Measurements from ENCODE around the gene SET.
"Not testable (repeated sequence)": the region's sequence is repeated elsewhere in the genome, so short reads cannot be mapped to it uniquely, and the experiment has no call there.

Gene SET

GRCh38 chr9:128688501-128689292 lies at the start of gene SET:
TSS of gene SET (plus strand) at chr9:128689222. CDS start at chr9:128689583, 361 bp downstream.
- DNase-seq: peak; percentile 96

GRCh38 chr9:128640603-128641002 lies 48.4 kb upstream of the SET start:
- no peak for DNase-seq

- DNase-seq: no peak
These were observed 46.3 kb upstream of the SET start for GRCh38 chr9:128642675-128643245.

- peak; percentile 38 for DNase-seq
These were observed 45.3 kb upstream of the SET start for GRCh38 chr9:128643519-128644300.

- DNase-seq: peak; percentile 58
These were observed 40.8 kb upstream of the SET start for GRCh38 chr9:128648206-128648605.

GRCh38 chr9:128651798-128652197 lies 37.2 kb upstream of the SET start:
- DNase-seq: no peak

- DNase-seq: no peak
These were observed 35.1 kb upstream of the SET start for GRCh38 chr9:128653908-128654307.

- no peak for DNase-seq
These were observed 34.5 kb upstream of the SET start for GRCh38 chr9:128654481-128654880.

GRCh38 chr9:128656416-128657343 lies 32.3 kb upstream of the SET start, which contains the start of gene DYNC2I2:
TSS of gene DYNC2I2 (minus strand) at chr9:128656847. CDS start at chr9:128656726, 121 bp downstream.
- DNase-seq: peak; percentile 93

GRCh38 chr9:128657344-128657704 lies 31.7 kb upstream of the SET start:
- no peak for DNase-seq

- DNase-seq: no peak
These were observed 31.2 kb upstream of the SET start for GRCh38 chr9:128657796-128658195.

GRCh38 chr9:128666481-128666941 lies 22.5 kb upstream of the SET start:
- DNase-seq: not testable (repeated sequence)

GRCh38 chr9:128669786-128670185 lies 19.2 kb upstream of the SET start:
- DNase-seq: no peak

GRCh38 chr9:128675382-128675781 lies 13.6 kb upstream of the SET start:
- no peak for DNase-seq

- no peak for DNase-seq
These were observed 11.2 kb upstream of the SET start for GRCh38 chr9:128677794-128678193.

- DNase-seq: peak; percentile 85
These were observed 5.5 kb upstream of the SET start for GRCh38 chr9:128683340-128684064.

GRCh38 chr9:128684065-128684324 lies 5.0 kb upstream of the SET start:
- peak; percentile 58 for DNase-seq

GRCh38 chr9:128684325-128685199 lies 4.5 kb upstream of the SET start:
- peak; percentile 87 for DNase-seq

- no peak for DNase-seq
These were observed 3.2 kb upstream of the SET start for GRCh38 chr9:128685636-128686489.

GRCh38 chr9:128687453-128687852 lies 1.6 kb upstream of the SET start:
- no peak for DNase-seq

Measured in NCI-H82 (cell line).